Stimulated activated CD8-positive, alpha-beta memory T cell treated with anti-CD3 and anti-CD28 coated beads, Interleukin-4, amount 100 ng/mL, for 4 hours (primary cell): ENCODE results near the gene LRCH1.

ENCODE experiments used
- DNase-seq, 2 donors: peaks; one replicate each; pipeline ENCODE4 v3.0.0-alpha.2; 2020; ENCODE audit warnings: low read depth in 2 of 2, low spot score in 1 of 2

Gene LRCH1

DNA sequence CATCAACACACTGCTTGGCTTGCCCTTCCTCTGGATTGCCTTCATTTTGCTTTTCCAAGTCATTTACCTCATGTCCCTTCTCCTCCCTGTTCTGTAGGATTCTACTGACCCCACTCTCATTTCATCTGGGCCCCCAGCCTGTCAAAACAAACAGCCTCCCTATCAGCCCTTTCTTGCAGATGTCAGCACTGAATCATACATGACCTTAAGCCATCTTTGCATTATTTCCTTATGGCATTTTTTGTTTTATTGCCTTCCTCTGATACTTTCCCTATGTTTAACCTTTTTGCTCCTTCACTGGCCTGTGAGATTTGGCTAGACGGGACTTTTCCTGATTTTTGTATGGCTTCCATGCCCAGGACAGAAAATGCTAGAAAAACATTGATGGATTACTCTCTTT lies 8.7 kb downstream of the LRCH1 start:
- DNase-seq, result no peak

DNA sequence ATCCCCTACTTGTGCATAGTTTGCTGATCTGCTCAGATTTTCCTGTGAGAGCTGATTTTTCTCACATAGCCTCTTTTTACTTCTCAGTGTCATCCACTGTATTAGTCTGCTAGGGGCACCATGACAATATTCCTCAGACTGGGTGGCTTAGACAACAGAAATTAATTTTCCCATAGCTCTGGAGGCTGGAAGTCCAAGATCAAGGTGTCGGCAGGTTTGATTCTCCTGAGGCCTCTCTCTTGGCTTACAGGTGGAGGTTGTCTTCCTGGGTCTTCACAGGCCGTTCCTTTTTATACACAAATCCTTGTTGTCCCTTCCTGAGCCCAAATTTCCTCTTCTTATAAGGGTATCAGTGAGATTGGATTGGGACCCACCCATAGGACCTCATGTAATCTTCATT lies 9.2 kb downstream of the LRCH1 start:
- DNase-seq, result no peak

DNA sequence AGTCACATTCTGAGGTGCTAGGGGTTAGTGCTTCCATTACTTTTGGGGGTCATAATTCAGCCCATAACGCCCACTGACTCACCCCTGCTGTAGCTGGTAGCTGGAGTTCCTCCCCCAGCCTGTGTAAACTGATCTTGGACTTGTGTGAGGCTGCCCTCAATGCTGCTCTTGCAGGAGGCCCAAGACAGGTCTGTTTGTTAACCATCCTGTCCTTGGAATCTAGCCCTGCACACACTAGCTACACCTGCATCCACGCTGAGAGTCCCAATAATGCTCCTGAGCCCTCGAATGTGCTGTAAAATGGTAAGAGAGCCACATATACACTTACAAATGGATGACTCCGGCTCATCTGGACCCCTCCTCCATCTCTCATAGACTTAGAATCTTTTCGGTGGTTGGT lies 9.6 kb downstream of the LRCH1 start:
- DNase-seq, result no peak

DNA sequence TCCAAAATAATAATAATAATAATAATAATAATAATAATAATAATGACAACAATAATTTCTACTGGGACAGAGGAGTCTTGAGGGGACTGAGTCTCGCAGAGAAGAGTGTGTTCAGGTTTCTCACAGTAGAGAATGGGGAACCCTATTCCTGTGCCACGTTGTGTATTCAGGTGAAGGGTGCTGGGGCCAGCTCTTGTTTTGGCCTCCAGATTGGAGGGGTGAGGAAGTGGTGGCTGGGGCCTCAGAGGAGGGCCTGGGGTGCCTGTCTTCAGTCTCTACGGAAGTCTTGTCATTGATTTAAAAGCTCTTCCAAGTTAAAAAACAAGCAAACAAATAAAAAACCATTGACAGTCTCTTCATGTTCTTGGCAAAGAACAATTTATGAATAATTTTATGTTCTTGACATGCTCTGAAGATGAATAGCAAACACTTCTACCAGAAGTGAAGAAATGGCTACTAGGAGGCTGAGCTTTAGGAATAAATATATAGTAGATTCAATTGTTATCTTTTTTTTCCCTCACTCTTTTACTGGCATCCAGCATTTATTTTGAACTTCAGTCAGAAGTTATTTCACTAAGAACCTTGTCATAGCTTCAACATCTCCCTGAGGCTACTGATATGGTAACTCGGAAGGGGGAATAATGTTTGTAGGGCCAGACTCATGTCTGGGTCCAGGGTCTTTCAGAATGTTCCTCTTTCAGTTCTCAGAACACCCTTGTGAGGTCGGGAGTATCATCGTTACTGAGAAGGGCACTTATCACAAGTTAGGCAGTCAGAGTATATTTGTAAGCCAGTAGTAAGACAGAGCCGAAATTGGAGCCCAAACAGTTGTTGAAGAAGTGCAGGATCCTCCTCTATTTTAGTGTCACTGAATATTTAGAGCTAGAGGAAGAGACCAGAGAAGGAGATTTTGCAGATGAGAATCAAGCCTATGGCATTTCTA lies 13.1 kb downstream of the LRCH1 start:
- no peak for DNase-seq

DNA sequence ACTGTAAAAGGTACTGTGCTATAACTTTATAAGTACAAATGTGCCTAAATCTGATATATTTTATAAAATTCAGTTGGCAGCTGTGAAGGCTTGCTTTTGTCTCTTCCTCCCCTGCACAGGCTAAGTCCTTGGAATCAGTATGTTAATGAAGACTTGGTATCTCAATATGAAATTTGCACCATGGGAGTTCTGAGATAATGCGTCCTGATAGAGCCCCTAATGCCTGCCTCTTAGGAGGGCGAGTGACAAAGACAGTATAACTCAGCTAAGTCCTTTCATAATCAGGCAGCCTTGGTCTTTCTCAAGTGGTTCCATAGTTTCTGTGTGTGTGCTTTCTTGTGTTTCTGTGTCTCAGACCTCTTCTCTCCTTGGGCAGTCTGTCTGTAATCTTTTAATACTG lies 14.7 kb downstream of the LRCH1 start:
- no peak for DNase-seq

DNA sequence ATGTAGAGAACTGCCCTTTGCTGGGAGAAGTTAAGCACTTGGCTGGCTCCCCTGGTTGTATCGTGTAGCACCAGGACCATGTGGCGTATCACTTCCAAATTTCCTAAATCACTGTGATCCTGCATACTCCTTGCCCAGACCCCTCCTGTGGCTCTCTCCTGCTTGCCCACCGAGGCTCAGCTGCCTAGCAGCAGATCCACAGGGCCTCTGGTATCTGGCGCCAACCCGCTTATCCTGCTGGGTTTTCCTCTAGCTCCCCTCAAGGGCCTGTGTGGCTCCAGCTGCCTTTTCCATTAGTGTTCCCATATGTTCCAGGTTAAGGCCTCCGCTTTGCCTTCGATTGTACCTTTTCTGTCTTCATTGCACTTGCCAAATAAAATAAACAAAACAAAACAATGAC lies 16.5 kb downstream of the LRCH1 start:
- no peak for DNase-seq

DNA sequence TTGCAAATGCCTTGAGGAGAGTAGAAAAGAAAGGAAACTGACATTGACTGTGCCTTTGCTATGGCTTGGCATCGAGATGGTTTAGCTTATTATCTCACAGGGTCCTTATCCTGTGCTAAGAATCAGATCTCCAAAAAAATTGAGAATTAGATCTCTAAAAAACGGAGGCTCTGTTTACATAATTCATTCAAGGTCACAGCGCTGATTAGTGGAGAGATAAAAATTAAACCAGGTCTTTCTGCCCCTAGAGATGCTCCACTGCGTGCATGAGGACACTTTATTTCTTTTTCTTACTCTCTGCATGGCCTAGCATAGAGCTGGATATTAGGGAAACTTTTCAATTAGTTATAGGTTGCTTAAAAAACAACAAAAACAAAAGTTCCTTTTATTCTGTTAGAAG lies 17.3 kb downstream of the LRCH1 start:
- DNase-seq, result no peak

DNA sequence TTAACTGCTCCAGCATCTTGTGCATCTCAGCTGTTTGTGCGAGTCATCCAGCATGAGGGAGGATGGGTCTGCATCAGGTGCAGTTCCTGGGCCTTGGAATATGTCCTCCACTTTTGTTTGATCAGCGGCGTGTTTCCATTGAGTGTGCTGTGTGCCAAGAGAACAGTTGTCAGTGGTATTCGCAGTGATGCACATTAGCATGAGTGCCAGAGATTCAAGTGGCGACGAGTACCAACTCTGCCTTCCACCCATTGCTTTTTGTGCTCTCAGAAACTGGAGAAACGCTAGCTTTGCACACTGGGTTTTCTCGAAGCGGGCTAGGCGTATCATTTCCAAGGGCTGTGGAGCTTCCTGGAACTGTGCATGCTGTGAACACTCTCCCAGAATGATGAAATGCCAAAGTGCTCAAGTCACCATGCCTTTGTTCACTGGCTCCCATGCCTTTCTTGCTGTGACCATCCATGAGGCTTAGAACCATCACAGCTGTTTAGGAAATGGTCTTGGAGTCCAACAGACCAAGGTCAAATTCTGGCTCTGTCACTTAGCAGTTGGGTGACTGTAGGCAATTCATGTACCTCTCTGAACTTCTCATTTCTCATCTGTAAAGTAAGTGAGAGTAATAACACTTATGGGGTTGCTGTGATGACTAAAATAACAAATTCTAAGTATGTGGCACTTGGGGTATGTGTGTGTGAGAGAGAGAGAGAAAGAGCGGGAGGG lies 18.4 kb downstream of the LRCH1 start:
- no peak for DNase-seq

DNA sequence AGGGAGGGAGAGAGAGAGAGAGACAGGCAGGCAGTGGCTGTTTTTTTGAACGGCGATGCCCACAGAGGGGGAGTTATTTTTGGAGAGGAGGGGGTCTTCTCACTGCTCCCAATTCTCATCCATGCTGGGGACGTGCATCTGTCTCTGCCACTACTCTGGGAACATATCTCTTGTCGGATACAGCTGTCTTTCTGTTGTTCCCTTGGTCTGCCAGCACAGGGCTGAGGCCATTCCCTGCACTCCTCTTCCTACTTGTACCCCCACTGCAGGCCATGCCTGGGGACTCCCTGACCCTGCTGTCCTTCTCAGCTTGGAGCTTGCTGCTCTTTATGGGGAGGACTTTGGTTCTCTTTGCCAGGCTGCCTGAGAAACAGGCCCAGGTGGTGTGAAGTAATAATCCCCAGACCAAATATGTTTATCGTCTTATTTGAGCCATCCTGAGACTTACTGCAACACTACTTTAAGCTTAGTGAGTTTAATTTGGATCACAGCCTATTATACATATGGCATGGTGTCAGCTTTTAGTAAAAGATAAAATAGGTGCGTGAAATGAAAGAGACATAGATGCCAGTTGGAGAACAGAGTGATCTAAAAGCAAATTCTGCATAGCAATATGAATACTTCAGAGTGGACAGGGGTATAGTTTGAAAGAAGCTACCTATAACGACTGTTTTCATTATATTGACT lies 19.1 kb downstream of the LRCH1 start:
- no peak for DNase-seq

DNA sequence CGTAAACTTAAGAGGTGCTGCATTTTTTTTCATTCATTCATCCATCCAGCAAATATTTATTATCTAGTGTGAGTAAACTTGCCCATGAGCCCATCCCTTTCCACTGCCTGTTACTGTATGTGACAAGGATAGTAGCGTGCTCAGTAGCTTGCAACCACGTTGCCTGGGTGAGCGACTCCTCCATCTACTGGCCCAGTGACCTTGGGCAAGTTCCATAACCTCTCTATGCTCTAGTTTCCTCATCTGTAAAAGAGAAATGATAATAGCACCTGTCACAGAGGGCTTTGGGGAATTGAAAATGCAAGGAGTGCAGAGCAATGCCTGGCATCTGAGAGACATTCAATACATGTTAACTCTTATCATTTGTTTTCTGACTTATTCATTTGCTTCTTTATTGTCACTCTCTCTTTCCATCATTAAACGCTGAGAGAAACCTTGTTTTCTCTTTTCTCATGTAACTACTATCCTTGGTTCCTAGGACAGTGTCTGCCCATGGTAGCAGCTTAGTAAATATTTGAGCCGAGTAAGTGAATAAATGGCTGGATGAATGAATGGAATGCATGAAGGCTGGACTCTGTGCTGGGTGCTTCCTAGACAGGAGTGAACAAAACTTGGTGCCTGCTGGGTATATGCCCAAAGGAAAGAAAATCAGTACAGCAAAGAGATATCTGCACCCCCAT lies 19.9 kb downstream of the LRCH1 start:
- no peak for DNase-seq

DNA sequence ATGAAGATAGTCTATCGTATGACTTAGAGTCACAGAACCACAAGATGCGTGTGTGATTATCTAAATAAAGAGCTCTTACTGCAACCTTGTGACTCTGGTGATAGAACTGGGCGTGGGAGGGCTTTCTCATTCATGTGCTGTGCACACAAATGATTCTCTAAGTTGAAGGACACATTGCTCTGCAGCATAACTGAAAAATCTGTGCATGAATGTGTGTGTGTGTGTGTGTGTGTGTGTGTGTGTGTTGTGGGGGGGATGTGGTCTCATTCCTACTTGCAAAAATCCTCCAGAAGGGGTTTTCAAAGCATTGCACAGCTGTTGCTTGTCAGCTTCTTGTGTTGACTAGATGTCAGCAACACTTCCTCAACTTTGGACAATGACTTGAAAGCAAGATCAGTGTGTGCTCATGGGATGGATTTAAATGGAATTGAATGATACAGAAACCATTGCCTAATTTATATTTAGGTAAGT lies 22.4 kb downstream of the LRCH1 start:
- no peak for DNase-seq

DNA sequence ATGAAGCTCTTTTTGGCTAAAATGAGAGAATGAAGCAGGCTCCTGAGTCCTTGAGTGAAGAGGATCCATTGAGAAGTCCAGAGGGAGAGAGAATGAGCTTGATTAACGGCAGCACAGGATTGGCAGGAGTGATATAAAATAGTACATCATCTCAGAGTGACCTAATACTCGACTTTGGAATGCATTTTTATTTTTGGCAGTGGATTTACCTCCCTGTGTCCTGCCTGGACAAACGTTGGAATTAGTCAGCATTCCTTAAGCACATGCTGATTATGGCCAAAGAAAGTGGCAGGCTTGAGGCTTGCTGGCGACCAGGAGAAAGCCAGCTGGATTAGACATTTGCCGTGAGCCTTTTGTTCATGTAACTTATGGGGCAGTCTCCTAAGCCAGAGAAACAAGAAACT lies 22.9 kb downstream of the LRCH1 start:
- no peak for DNase-seq

DNA sequence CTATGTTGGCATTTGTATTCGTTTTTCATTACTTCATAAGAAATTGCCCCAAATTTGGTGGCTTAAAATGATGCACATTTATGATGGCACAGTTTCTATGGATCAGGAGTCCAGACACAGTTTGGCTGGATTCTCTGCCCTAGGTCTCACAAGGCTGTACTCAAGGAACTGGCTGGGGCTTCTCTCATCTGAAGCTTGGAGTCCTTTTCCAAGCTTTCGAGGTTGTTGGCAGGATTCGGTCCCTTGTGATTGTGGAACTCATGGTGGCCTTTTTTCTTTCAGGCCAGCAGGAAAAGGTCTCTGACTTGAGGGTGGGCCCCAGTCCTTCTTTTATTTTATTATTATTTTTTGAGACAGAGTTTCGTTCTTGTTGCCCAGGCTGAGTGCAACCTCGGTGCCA lies 23.8 kb downstream of the LRCH1 start:
- no peak for DNase-seq

DNA sequence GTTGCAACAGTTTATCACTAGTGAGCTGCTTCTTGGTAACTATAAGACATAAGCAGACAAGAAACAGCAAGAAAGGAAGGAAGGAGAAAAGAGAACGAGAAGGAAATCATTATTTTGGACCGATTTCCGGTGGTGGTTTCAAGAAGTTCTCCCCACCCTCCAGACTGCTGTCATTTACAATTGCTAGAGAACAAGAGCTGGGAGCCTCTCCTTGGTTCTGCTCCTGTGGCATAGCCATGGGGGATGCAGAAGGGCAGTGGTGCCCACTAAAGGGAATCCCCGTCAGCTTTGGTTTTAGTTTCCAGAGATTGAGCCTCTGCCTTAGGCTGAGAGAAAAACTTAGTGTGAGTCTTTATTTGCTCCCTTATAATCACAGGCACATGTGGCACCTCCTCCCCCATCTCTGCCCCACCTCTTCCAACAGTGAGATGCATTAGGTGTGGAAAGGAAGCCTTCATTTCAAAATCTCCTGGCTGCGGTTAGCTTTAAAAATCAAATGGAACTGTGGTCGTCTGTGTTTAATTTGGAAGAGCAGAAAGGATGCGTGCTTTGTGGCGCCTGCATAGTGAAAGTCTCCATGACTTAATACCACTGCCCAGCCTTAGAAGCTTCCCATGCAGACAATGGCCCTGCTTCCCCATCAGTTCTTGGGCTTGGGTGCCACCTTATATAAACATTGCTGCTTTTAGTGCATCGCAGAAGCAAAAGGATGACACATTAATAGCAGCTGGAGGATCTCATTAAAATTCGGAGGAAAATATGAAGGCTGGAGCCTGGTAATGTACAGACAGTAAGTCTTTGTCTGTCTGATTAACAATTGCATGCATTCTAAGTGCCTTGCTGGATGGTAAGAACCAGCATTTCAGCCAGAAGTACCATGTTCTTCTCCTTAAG lies 25.0 kb downstream of the LRCH1 start:
- no peak for DNase-seq

DNA sequence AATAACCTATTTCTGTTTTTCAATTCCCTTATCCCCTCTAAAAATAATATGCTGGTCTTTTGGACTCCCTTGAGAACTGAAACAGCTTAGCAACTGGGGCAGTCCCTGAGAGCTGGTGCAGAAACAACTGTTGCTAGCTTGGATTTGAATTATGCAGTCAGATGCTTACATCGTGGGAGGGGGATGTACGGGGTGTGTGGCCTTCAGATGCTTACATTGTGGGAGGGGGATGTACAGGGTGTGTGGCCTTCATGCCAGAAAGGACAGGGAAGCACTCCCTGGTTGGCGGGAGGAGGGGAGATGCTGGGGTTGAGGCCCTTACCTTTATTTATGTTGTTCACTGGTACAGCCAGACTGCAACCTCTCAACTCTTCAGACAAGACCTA lies 25.6 kb downstream of the LRCH1 start:
- no peak for DNase-seq

DNA sequence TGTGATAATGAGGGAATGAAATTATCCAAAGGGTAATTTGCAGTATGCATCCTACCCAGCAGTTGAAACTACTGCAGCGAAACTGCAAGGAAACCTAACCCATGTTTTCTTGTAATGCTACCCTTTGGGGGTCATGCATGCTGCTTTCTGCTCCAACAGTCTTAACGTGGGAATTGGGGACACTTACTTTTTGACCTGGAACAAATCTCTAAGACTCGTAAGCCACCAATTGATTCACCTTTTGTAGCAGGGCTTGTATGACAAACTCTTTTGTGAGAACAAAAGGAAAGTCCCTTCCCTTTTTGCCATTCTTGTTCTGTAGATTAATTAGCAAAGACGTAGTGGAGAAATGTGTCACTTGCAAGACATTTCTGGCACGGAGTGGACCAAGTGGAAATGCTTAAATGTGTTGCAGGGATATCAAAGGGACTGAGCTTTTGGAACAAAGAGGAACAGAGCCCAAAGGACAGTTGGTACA lies 27.4 kb downstream of the LRCH1 start:
- no peak for DNase-seq

DNA sequence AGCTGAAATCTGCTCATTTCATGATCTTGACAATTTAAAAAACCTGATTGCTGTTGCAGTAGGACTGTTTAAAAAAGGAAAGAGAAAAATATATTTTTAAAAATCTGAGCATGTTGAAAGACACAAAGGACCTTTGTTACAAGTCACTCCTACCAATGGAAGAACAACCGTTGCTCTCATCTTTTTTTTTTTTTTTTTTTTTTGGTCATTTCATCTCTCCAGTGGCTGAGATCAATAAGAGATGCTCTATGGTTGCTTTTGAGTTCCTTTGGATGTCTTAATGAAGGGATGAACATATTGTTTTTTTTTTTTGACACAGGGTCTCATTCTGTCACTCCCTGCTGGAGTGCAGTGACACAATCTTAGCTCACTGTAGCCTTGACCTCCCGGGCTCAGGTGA lies 29.2 kb downstream of the LRCH1 start:
- DNase-seq, result no peak

DNA sequence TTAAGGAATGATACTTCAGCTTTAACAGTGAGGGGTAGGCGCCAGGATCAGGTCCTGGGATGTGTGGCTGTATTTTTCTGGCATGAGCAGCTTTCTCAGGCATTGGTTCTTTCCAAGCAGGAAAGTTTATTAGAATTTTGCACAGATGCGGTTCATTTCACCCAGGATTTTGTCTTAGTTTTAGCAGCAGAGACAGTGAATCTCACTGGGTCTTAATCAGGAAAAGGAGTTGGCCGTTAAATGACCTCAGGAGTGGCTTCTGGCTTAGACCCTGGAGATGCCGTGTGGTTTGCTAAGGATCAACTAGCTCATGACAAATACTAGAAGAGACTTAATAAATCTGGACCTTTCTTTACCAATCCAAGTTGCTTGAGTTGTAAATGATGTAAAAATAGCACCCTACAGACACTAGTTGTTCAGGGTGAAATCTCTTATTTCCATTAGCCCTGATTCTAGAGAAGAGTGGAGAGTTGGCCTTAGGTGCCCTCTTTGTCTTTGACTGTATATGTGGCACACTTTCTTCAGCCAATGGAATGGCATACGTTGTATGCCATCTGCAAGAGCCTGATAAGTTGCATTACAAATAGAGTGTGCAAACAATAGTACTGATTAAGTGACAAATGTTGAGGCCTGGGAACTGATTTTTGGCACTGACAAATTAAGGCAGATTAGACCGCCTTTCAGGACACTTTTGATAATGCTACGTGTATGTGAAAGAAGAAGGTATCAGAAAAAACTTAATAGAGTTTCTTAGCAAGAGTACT lies 34.0 kb downstream of the LRCH1 start:
- no peak for DNase-seq

DNA sequence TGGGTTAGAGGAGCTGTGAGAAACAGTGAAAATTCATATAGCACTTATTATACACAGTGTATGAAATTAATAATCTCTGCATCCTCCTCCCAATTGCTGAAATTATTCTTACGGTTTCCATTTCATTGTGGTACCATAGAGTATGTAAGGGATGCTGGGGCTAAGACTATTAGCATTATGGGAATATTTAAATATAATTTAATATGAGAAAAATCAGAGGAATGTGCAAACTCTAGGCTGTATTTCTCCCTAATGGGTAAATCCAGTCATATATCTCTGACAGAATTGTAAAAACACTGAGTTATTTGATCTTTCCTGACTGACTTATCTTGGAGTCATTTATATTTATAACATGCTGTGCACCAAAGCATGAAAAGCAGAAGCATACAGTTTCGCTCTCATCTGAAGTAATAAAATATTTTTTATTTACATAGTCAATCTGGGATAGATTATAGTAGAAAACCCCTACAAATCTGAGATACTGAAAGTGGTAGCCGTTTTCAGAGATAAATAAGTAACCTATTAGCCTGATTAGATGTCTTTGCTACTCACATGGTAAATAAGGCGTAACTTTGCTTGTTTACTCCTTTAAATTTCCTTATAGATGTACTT lies 34.9 kb downstream of the LRCH1 start:
- DNase-seq, result no peak
